Measurements from ENCODE around the gene KLHL8. TPM values are rescaled to one million over a fixed set of nuclear protein-coding genes. Genes with fewer than 3 reads are reported as not detected.

KLHL8 gene
- total RNA-seq, 1 experiment from 2014 or later, result 7.5 TPM

DNA sequence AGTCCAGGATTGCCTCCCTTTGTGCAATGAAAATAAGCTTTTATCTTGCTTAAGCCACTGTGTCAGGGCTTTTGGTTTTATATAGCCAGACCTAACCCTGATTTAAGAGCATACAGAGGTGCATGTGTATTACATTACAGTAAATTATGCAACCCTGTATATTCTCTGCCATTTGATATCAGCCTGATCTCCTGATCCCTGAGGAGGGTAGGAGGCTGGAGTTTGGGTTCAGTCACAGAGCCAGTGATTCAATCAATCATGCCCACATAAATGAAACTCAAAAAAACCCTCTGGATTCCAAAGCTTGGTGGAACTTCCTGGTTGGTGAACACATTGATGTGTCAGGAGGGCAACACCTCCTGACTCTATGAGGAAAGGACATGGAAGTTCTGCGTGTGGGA lies 7.3 kb upstream of the KLHL8 start:
- no peak for DNase-seq
- H2AFZ ChIP-seq (ENCODE audit: low read length), result no peak overlapping the region
- H2BK20ac ChIP-seq (ENCODE audit: low read depth, low read length, poor library complexity, severe bottlenecking), result no peak overlapping the region
- H3K23me2 ChIP-seq (ENCODE audit: insufficient read length, low read depth, low read length, poor library complexity, severe bottlenecking), result no peaks in the 10 kb centered on the region
- no peaks in the 10 kb centered on the region for H3K27me3 ChIP-seq (ENCODE audit: insufficient read depth, low read length)
- Mint-ChIP-seq H3K4me3 (no peak overlapping the region), H3K9me3 (no peaks in the 10 kb centered on the region), H3K36me3 (ENCODE audit: insufficient read depth in 1 of 3, low read depth in 3 of 3) (no peaks in the 10 kb centered on the region; a peak in 1 of 7 replicates), H3K27me3 (ENCODE audit: low read depth) (no peaks in the 10 kb centered on the region; the same call in 1 of the 2 replicates), H3K4me1 (no peaks in the 10 kb centered on the region; a peak in 1 of 4 replicates), H3K27ac (no peak overlapping the region)
- no peak overlapping the region for H2BK12ac ChIP-seq (ENCODE audit: insufficient read length, low read depth, low read length)
- no peak overlapping the region for H3K27ac ChIP-seq (ENCODE audit: insufficient read length, low read depth, low read length)
- H3K79me1 ChIP-seq (ENCODE audit: insufficient read depth, low read depth, low read length, poor library complexity, severe bottlenecking), result no peaks in the 10 kb centered on the region
- no peaks in the 10 kb centered on the region for H4K20me1 ChIP-seq (ENCODE audit: control insufficient read depth, insufficient read depth, insufficient read length)
- no peaks in the 10 kb centered on the region for H3K4me1 ChIP-seq (ENCODE audit: insufficient read depth, low read length)
- no peak overlapping the region for H3K9ac ChIP-seq (ENCODE audit: extremely low read depth, insufficient read length, low read length)
- no peak overlapping the region for H3K14ac ChIP-seq (ENCODE audit: insufficient read depth, low read length)
- H4K8ac ChIP-seq (replicated peaks; ENCODE audit: insufficient read length, low read depth, low read length), result no peak overlapping the region
- no peak overlapping the region for H3K4me2 ChIP-seq (ENCODE audit: insufficient read depth, insufficient read length, low read length)
- H4K5ac ChIP-seq (ENCODE audit: insufficient read length, low read depth, low read length), result no peak overlapping the region
- H3K79me2 ChIP-seq (ENCODE audit: insufficient read depth, low read length), result no peaks in the 10 kb centered on the region
- no peak overlapping the region for H2BK5ac ChIP-seq (ENCODE audit: insufficient read length, low read length)
- TF ChIP-seq, protein P1, sequence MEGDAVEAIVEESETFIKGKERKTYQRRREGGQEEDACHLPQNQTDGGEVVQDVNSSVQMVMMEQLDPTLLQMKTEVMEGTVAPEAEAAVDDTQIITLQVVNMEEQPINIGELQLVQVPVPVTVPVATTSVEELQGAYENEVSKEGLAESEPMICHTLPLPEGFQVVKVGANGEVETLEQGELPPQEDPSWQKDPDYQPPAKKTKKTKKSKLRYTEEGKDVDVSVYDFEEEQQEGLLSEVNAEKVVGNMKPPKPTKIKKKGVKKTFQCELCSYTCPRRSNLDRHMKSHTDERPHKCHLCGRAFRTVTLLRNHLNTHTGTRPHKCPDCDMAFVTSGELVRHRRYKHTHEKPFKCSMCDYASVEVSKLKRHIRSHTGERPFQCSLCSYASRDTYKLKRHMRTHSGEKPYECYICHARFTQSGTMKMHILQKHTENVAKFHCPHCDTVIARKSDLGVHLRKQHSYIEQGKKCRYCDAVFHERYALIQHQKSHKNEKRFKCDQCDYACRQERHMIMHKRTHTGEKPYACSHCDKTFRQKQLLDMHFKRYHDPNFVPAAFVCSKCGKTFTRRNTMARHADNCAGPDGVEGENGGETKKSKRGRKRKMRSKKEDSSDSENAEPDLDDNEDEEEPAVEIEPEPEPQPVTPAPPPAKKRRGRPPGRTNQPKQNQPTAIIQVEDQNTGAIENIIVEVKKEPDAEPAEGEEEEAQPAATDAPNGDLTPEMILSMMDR (conservative IDR thresholded peaks at IDR 0.05), result no peak
- H3K18ac ChIP-seq (ENCODE audit: insufficient read length, low read depth, low read length), result no peak overlapping the region
- no peak overlapping the region for H3K56ac ChIP-seq (ENCODE audit: insufficient read length, low read depth, low read length)
- no peak overlapping the region for H3K23ac ChIP-seq (ENCODE audit: insufficient read length, low read depth, low read length)
- H3T11ph ChIP-seq (ENCODE audit: low read length), result no peak overlapping the region
- no peak overlapping the region for H2BK15ac ChIP-seq (ENCODE audit: low read depth, low read length)
- H3K9me3 ChIP-seq (ENCODE audit: control insufficient read depth, low read depth, low read length), result no peaks in the 10 kb centered on the region
- WGBS (ENCODE audit: extremely low coverage, insufficient read length, low lambda C conversion rate), result no CpG with 5 or more reads among the region's 1 CpG
- no peak overlapping the region for H3K4ac ChIP-seq (ENCODE audit: low read depth, low read length)
- no peak overlapping the region for H2BK120ac ChIP-seq (ENCODE audit: low read depth, low read length, poor library complexity, severe bottlenecking)
- H4K91ac ChIP-seq (ENCODE audit: insufficient read length, low read depth, low read length), result no peak overlapping the region
- no peak overlapping the region for H2AK5ac ChIP-seq (ENCODE audit: insufficient read length, low read length)
